Muscle layer of duodenum (tissue), 2 donors: ENCODE data around the gene BCORL1.

Source experiments
- H3K27ac ChIP-seq: one replicate; pipeline ENCODE4 v1.7.0; 2013; ENCODE audit warnings: mild to moderate bottlenecking, low read length
- H3K27me3 ChIP-seq: one replicate; pipeline ENCODE4 v1.7.0; 2013; ENCODE audit warnings: low read depth, mild to moderate bottlenecking, control low read depth, low read length
- H3K36me3 ChIP-seq, 2 donors: one replicate each; pipeline ENCODE4 v1.7.0; 2013; ENCODE audit warnings: low read length in 2 of 2, control low read depth in 1 of 2, mild to moderate bottlenecking in 1 of 2; ENCODE audit not compliant: insufficient read depth in 2 of 2, control insufficient read depth in 1 of 2
- H3K4me1 ChIP-seq, 2 donors: one replicate each; pipeline ENCODE4 v1.7.0; 2013; ENCODE audit warnings: low read length in 2 of 2, mild to moderate bottlenecking in 2 of 2, control low read depth in 1 of 2, moderate library complexity in 1 of 2; ENCODE audit not compliant: insufficient read depth in 2 of 2, control insufficient read depth in 1 of 2
- H3K4me3 ChIP-seq, 2 donors: one replicate each; pipeline ENCODE4 v1.7.0; 2013; ENCODE audit warnings: low read length in 2 of 2, low read depth in 1 of 2, mild to moderate bottlenecking in 1 of 2
- H3K9me3 ChIP-seq, 2 donors: one replicate each; pipeline ENCODE4 v1.7.0; 2013; ENCODE audit warnings: low read length in 2 of 2, control low read depth in 1 of 2, mild to moderate bottlenecking in 1 of 2; ENCODE audit not compliant: control insufficient read depth in 1 of 2
- donor health status: healthy.

The BCORL1 gene

DNA sequence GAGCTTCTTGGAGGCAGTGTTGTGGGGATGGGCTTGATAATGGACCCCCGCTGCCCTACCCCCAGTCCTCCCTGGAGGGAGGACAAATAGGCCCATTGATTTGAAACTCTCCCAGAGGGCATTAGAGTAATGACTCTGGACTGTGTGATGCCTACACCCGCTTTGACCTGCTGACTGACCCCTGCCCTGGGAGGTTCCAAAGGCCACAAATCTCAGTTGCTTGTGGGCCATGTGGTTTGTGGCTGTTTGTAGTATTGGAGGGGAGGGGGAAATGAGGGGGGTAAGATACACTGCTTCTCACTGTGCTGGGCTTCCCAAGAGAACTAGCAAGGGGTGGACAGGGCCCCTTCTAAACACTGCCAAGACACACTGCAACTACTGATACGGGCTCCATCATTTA is 27.6 kb upstream of the BCORL1 start:
- Histone ChIP-seq H3K36me3 (no peaks in the 10 kb centered on the region), H3K4me1 (peaks cover 0 to 3% of the 10 kb centered on the region in 2 donors), H3K4me3 (no peak overlapping the region), H3K27ac (no peak overlapping the region), H3K9me3 (no peaks in the 10 kb centered on the region), H3K27me3 (no peaks in the 10 kb centered on the region)

GRCh38 chrX:129955682-129956081 is 26.8 kb upstream of the BCORL1 start:
- H3K4me3 ChIP-seq = no peak overlapping the region

DNA sequence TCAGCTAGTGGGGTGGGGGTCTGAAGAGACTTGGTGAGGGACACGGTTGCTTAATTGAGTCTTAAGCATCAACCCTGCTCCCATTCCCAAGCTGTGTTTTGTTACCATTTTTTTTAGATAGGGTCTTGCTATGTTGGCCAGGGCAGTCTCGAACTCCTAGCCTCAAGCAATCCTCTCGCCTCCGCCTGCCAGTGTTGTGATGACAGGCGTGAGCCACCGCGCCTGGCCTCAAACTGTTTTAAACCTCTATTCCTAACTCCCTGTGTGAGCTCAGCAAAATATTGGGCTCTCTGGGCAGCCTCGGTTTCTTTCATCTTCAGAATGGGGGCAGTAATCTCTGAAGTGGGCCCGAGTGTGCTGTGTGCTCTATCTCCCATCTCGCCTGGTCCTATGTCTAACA is 26.3 kb upstream of the BCORL1 start:
- Histone ChIP-seq H3K4me1 (peaks cover 0 to 3% of the 10 kb centered on the region in 2 donors), H3K9me3 (no peaks in the 10 kb centered on the region), H3K27ac (no peak overlapping the region), H3K36me3 (no peaks in the 10 kb centered on the region), H3K4me3 (no peak overlapping the region), H3K27me3 (no peaks in the 10 kb centered on the region)

More at GRCh38 chrX:129955682-129956081, 26.8 kb upstream of the BCORL1 start:
- Histone ChIP-seq H3K27me3 (no peaks in the 10 kb centered on the region), H3K9me3 (no peaks in the 10 kb centered on the region), H3K36me3 (no peaks in the 10 kb centered on the region), H3K27ac (no peak overlapping the region), H3K4me1 (peaks cover 0 to 3% of the 10 kb centered on the region in 2 donors)

GRCh38 chrX:129956765-129957164 is 25.7 kb upstream of the BCORL1 start:
- no peaks in the 10 kb centered on the region for H3K9me3 ChIP-seq
- H3K4me3 ChIP-seq = peak overlapping the region in 1 of 2 donors; percentile 11
- H3K27me3 ChIP-seq = no peaks in the 10 kb centered on the region
- no peaks in the 10 kb centered on the region for H3K36me3 ChIP-seq
- peaks cover 0 to 3% of the 10 kb centered on the region in 2 donors for H3K4me1 ChIP-seq
- H3K27ac ChIP-seq = no peak overlapping the region

DNA sequence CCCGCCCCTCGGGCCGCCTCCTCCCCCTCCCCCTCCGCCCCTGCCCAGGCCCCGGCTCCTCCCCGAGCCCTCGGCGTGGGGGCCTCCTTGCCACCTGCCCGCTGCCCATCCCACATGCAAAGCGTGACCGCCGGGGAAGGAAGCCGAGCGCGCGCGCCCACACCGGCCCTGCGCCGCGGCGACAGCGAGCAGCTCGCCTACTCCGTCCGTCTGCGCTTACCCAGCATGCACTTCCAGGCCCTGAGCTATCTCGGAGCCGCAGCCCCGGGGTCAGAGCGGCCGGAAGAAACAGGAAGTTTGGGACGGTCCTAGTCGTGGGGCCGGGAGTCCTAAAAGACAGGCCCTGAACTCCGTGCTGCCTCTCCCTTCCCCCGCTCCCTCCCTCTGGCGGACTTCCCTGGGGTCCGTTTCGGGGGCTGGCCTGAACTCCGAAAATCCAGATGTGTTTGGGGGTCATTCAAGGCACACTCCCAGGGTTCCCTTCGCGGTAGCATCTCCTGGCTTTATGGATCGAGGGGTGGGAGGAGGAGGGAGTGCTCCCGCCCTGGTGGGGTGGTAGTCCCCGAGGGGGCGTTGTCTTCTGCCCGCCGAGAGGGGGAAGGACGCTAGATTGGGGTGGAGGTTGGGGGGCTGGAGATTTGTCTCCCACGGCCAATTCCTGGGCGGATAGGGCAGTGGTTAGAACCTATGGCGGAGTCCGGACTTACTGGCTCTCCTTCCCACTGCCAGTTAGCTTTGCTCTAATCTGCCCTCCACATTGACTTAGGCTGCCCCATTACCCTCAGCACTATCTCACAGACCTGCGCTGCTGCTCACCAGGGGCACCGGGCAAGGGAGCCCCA is 25.0 kb upstream of the BCORL1 start:
- Histone ChIP-seq H3K4me3 (peak overlapping the region; percentile 35 to 37), H3K4me1 (peaks cover 0 to 3% of the 10 kb centered on the region in 2 donors), H3K9me3 (no peaks in the 10 kb centered on the region), H3K27me3 (no peaks in the 10 kb centered on the region), H3K27ac (no peak overlapping the region), H3K36me3 (no peaks in the 10 kb centered on the region)

GRCh38 chrX:129958083-129958465 is 24.4 kb upstream of the BCORL1 start:
- Histone ChIP-seq H3K27ac (no peak overlapping the region), H3K4me3 (peak overlapping the region in 1 of 2 donors; percentile 35), H3K4me1 (peaks cover 0 to under 1% of the 10 kb centered on the region in 2 donors)

GRCh38 chrX:129958814-129959492 is 23.5 kb upstream of the BCORL1 start:
- H3K27me3 ChIP-seq = no peaks in the 10 kb centered on the region
- H3K4me1 ChIP-seq = no peaks in the 10 kb centered on the region
- no peaks in the 10 kb centered on the region for H3K36me3 ChIP-seq
- H3K4me3 ChIP-seq = no peak overlapping the region
- H3K27ac ChIP-seq = no peak overlapping the region
- H3K9me3 ChIP-seq = no peaks in the 10 kb centered on the region

More at GRCh38 chrX:129958083-129958465, 24.4 kb upstream of the BCORL1 start:
- no peaks in the 10 kb centered on the region for H3K27me3 ChIP-seq
- H3K9me3 ChIP-seq = no peaks in the 10 kb centered on the region
- H3K36me3 ChIP-seq = no peaks in the 10 kb centered on the region

DNA sequence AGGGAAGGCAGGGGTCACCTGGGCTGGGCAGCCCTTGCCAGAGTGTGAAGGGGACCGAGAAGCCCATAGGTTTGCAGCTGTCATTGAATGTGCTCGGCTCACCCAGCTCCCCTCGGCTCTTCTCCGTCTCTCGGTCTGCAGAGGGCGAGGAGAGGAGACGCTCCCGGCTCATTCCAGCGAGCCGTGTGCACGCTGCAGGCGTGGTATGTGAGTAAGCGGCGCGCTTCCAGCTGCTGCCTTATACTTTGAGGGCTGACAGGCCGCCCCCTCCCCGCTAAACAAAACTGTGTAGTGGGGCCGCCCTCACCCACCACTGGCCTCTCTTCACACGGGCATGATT is 23.0 kb upstream of the BCORL1 start:
- Histone ChIP-seq H3K27ac (no peak overlapping the region), H3K4me1 (no peaks in the 10 kb centered on the region), H3K27me3 (no peaks in the 10 kb centered on the region), H3K4me3 (no peak overlapping the region), H3K9me3 (no peaks in the 10 kb centered on the region), H3K36me3 (no peaks in the 10 kb centered on the region)

DNA sequence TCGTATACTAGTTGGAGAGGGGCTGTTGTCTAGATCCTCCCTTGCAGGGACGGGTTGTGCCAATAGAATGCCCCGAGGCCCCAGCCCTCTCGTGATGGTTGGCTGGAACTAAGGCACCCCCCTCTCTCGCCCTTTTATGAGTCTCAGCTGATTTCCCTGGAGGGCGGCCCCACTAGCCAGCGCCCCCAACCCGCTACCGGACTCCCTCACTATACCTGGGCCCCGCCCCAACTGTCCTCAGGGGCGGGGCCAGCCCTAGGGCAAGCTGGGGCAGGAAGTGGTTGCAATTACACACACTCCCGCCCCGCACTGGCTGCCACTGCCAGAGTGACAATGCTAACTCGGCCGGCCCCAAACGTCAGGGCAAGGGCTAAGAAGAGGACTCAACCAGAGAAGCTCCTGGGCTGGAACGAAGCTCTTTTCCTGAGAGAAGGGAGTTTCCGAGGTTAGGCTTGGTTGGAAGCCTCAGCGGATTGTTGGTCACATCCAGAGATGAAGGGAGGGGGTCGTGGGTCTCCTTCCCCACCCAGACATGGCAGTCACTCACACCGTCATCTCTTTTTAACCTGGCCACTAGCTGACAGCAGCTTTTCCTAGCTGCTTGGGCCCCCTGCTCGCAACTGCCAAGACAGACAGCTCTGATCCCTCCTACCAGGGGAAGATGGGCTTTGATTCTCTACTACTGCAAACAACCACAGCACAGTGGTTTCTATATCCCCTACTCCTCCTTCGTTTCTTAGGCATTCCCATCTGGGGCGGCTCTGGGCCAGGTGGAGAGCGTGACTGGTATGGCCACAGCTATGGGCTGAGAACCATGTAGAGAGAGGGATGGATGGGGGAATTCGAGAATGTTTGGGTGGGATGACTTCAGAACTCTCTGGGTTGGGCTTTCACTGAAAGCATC is 21.0 kb upstream of the BCORL1 start:
- Histone ChIP-seq H3K27ac (no peak overlapping the region), H3K4me3 (no peak overlapping the region), H3K4me1 (no peaks in the 10 kb centered on the region), H3K36me3 (no peaks in the 10 kb centered on the region), H3K9me3 (no peaks in the 10 kb centered on the region), H3K27me3 (no peaks in the 10 kb centered on the region)

DNA sequence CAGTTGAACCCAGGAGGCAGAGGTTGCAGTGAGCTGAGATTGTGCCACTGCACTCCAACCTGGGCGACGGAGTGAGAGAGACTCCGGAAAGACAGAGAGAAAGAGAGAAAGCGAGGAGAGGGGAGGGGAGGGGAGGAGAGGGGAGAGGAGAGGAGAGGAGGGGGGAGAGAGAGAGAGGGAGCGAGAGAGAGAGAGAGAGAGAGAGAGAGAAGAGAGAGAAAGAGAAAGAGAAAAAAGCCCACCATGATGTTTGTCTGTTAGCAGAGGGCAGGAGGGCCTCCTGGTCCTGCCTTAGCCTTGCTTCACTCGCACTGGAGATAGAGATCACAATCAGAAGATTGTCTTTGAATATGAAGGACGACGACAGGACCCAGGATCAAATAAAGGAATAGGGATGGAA is 18.7 kb upstream of the BCORL1 start:
- no peak overlapping the region for H3K27ac ChIP-seq
- H3K4me3 ChIP-seq = no peak overlapping the region
- no peaks in the 10 kb centered on the region for H3K36me3 ChIP-seq
- H3K4me1 ChIP-seq = no peaks in the 10 kb centered on the region
- no peaks in the 10 kb centered on the region for H3K27me3 ChIP-seq
- H3K9me3 ChIP-seq = no peaks in the 10 kb centered on the region

GRCh38 chrX:129965166-129965565 is 17.3 kb upstream of the BCORL1 start:
- Histone ChIP-seq H3K27me3 (no peaks in the 10 kb centered on the region), H3K4me3 (no peak overlapping the region), H3K4me1 (no peaks in the 10 kb centered on the region), H3K27ac (no peak overlapping the region), H3K9me3 (no peaks in the 10 kb centered on the region), H3K36me3 (no peaks in the 10 kb centered on the region)
